HG02870 (cell line): ENCODE data around the gene CARM1.

Experiments
- ATAC-seq: cut with Tn5 transposase; IDR thresholded peaks from one replicate; pipeline ENCODE4 v1.9.1; 2021; ENCODE audit warnings: mild to moderate bottlenecking, moderate library complexity; ENCODE audit not compliant: unreplicated experiment

The CARM1 gene

GRCh38 chr19:10899151-10899653, 27.8 kb downstream of the CARM1 start:
- ATAC-seq: no peak

DNA sequence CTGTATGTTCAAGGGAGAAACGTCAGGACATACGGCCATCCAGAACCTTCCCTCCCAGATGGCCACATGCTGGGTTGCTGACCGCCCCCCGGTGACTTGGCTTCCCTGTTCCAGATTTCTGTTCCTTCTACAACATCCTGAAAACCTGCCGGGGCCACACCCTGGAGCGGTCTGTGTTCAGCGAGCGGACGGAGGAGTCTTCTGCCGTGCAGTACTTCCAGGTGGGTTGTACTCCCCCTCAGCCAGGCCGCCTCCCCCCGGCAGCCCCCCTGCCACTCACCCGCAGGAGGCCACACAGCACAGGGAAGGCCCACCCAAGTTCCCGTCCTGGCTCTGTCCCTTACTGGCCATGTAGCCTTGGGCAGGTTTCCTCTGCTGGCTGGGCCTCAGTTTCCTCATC, 36.6 kb downstream of the CARM1 start:
- no peak for ATAC-seq

DNA sequence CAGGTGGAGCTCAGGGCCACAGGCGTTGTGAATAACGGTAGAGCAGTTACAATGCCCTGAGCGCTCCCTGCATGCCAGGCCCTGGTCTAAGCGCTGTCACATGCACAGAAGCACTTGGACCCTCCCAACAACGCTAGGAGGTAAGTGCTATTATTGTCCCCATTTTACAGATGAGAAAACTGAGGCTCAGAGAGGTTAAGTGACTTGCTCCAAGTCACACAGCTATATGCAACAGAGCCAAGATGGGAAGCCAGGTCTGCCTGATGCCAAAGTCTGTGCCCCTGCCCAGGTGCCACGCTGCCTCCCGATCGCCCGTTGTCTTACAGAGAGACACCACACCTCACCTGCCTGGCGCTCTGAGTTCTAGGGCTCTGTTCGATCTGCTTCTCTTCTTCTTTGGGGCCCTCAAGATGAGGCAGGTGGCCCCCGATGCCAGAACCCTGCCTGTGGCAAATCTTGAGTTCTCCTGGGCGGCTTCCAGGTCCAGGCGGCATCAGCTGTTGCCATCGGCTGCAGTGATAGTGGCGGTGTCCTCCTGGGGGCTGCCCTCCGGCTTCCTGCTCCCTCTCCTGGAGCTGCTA, 37.1 kb downstream of the CARM1 start:
- no peak for ATAC-seq

DNA sequence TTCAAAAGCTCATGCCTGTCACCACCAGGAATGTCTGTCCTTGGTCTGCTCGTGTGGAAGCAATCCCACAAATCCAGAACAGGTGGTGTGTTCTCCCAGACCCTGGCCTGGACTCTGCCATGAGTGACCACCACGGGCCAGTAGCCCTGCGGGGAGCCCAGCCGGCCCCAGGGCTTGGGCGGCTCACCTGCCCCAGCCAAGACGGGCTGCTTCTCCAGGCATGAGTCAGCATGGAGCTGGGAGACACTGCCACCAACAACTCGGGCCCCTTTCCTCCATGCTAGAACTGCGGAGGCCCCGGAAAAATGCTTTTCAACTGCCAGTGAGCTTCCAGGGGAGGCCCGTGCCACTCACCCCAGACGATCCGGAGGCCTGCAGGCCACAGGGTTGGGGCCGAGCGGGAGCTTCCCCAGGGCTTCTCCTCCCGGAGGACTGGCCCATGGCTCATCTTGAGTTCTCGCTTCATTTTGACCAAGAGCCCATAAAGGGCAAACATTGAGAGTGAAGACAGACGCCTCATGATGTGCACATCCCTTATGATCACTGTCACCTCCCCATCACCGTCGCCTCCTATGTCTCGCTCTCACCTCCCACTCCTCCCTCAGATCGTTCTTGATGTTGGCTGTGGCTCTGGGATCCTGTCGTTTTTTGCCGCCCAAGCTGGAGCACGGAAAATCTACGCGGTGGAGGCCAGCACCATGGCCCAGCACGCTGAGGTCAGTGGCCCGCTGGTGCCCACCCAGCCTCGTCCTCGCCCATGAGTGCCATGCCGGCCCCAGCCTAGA, 40.4 kb downstream of the CARM1 start:
- ATAC-seq: no peak

- no peak for ATAC-seq
Measured at GRCh38 chr19:10912619-10913018, 41.3 kb downstream of the CARM1 start.

DNA sequence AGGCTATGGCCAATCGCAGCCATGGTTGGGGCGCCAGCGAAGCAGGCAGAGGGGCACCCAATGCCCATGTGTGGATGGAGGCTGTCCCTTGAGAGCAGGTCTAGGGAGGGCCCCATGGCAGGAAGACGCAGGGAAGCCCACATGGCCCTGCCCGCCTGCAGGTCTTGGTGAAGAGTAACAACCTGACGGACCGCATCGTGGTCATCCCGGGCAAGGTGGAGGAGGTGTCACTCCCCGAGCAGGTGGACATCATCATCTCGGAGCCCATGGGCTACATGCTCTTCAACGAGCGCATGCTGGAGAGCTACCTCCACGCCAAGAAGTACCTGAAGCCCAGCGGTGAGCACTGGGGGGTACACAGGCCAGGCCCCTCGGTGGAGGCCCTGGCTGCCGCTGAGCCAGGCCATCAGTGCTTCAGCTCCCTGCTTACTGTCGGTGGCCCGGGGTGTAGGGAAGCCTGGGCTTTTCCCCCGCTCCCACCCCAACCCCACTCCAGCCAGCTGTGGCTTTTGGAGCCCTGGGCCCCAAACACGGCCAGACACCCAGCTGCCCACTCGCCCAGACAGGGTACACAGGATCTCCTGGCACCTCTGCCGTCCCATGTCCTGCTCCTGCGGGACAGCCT, 42.5 kb downstream of the CARM1 start:
- no peak for ATAC-seq

DNA sequence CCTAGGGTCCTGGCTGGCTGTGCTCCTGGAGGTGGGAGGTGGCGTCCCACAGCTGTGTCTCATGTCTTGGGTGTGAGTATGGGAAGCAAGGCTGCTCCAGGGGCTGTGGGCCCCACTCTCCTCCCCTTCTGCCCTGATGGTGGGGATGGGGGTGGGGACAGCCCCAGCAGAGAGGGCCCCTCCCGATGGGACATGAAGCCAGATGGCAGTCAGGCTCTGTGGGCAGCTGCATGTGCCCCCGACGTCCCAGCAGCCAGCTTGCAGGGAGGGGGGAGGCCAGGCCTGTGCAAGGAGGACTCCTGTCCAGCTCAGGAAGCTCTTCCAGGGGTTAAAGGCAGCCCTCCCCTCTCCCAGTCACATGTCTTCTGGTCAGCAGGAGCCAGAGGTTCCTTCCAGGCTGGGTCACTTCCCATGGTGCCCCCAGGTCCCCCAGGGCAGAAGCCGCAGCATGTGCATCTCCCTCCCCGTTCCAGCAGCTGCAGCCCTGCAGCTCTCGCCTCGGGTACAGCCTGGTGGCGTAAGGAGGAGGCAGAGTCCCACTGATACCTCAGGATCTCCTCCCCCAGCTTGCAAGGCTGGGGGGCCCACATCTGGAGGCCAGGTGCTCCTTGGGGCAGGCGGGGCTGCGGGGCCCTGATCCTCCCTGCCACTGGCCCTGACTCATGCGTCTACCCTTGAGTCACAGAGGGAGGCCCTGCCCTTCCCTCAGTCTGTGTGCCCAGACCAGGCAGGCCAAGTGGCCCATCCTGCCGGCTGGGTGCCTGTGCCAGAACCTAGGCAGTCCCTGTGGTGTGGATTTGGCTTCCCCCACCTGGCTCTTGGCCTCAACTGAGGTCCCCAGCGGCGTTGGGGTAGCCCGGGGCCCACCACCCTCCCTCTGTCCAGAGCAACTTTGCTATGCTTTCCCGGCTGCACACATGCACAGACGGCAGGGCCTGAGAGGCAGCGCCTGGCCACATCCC, 44.1 kb downstream of the CARM1 start:
- ATAC-seq: no peak

DNA sequence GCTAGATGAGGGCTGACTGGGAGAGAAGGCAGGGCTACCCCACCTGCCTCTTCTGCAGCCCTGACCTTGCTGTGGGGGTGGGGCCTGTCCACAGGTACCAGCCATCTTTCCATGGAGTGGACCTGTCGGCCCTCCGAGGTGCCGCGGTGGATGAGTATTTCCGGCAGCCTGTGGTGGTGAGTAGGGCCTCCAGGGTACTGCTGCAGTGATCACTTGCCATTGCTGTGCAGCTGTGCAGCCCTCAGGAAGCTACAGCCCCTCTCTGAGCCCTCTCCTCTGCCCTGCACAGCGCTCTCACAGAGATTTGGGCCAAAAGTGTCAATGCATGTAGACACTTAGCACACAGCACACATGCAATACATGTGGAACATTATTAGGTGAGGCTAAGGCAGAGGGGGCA, 45.2 kb downstream of the CARM1 start:
- no peak for ATAC-seq

GRCh38 chr19:10918359-10918758, 47.0 kb downstream of the CARM1 start:
- no peak for ATAC-seq

DNA sequence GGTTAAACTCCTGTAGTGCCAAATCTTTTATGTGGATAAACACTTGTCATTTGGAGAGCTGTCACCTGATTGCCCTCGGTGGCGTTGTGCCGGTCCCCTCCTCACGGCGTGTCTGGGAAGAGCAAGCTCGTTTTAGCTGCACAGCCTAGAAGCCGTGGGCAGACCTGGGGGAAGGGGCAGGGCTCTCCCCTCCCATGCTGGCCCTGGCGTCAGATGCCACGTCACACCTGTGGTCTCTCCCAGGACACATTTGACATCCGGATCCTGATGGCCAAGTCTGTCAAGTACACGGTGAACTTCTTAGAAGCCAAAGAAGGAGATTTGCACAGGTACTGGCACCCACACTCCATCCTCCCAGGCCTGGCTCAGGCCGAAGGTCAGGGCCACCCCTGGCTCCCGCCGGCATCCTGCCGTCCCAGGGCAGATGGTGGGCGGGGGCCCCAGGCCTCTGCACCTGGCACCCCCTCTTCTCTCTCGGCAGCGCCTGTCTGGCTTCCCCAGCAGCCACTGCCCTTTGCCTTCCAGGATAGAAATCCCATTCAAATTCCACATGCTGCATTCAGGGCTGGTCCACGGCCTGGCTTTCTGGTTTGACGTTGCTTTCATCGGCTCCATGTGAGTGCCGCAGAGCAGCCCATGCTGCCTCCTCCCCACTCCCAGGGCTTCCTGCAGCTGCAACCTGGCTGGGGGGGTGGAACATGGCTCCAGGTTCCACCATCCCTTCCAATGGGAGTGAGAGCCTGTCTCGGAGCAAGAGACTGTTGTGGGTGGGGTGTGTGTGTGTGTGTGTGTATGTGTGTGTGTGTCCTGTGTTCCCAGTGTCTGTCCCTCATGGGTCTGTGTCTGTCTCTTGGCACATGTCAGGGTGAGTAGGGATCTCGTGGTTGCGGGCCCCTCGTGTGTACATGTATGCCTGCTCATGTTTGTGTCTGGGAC, 48.3 kb downstream of the CARM1 start:
- ATAC-seq: no peak

- ATAC-seq: no peak
Measured at GRCh38 chr19:10920288-10920655, 48.9 kb downstream of the CARM1 start.

DNA sequence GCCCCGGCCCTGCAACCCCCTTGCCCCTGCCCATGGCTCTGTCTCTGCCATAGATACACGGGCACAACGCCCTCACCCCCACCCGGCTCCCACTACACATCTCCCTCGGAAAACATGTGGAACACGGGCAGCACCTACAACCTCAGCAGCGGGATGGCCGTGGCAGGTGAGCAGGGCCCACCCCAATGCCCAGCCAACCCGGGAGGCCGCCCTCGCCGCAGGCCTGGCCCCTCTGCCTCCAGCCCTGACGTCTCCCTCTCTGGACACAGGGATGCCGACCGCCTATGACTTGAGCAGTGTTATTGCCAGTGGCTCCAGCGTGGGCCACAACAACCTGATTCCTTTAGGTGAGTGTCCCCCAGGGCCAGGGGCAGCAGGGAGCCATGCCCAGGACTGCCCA, 49.4 kb downstream of the CARM1 start:
- no peak for ATAC-seq

DNA sequence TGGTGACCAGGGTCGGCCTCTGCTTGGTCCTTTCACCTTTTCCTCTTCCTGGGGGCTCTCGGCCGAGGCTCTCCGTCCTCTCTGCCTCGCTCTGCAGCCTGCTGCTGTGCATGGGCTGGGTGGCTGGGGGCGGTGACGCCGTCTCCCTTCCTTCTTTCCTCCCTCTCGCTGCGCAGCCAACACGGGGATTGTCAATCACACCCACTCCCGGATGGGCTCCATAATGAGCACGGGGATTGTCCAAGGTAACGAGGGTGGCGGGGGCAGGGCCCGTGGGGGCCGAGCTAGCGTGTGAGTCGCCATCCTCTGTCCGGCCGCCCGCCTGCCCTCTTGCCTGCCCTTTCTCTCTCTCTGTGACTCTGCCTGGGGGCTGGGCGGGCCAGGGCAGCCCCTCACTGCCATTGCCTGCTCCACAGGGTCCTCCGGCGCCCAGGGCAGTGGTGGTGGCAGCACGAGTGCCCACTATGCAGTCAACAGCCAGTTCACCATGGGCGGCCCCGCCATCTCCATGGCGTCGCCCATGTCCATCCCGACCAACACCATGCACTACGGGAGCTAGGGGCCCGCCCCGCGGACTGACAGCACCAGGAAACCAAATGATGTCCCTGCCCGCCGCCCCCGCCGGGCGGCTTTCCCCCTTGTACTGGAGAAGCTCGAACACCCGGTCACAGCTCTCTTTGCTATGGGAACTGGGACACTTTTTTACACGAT, 50.0 kb downstream of the CARM1 start:
- ATAC-seq: no peak

GRCh38 chr19:10921910-10922637, 50.7 kb downstream of the CARM1 start:
- no peak for ATAC-seq

DNA sequence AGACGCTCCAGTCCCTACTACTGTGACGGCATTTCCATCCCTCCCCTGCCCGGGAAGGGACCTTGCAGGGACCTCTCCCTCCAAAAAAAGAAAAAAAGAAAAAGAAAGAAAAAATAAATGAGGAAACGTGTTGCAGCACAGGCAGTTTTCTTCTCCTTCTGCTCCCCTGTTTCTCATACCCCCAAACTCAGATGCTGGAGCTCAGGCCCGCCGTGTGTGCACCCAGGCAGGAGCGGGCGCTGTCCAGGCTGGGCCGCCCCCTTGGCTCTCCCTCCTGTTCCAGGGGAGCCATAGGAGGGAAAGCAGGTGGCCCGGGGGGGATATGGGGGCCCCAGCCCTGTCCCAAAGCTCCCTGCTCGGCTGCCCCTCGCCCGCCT, 51.3 kb downstream of the CARM1 start:
- no peak for ATAC-seq

- no peak for ATAC-seq
Measured at GRCh38 chr19:10923260-10924112, 52.1 kb downstream of the CARM1 start.

DNA sequence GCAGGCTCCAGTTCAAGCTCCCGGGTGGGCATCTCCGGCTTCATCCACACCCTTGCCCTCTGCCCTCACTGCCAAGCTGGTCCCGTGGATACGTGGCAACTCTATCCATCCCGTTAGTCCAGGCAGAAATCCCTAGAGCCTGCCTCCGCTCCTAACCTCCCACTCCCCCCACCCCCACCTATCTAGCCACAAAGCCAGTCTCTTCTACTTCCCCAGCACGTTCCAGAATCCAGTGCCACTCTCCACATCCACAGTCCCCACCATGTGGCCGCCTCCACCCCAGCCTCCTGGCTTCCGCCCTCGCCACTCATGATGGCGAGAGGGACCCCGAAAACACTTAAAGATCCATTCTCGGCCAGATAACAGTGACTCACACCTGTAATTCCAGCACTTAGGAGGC, 53.2 kb downstream of the CARM1 start:
- ATAC-seq: no peak
